HG03575 (cell line): Measurements from ENCODE around the gene PRPSAP2.

Experiments
- ATAC-seq: cut with Tn5 transposase; IDR thresholded peaks from one replicate; pipeline ENCODE4 v1.9.1; 2021; ENCODE audit not compliant: unreplicated experiment, insufficient number of reproducible peaks, low FRiP score; ENCODE audit errors: extremely low read depth

Gene PRPSAP2

GRCh38 chr17:18956581-18956980 is 98.7 kb downstream of the PRPSAP2 start:
- no peak for ATAC-seq

GRCh38 chr17:18957831-18958230 is 99.9 kb downstream of the PRPSAP2 start:
- no peak for ATAC-seq

DNA sequence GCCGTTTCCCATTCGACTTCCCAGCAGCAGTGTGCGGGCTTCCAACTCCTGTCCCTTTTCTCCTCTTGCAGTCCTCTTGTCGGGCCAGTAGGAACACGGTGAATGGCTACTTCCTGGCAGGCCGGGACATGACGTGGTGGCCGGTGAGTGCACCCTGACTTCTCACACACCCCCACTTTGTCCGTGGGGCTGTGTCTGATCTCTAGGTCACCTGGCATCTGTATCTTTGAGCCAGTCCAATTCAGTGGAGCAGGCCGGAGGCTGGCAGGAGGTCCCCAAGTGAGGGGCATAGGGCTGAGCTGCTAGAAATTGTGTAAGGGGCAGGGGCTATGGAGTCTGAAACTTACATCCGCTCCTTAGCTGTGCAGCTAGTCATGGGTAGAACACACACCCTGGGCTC is 100.7 kb downstream of the PRPSAP2 start:
- no peak for ATAC-seq

DNA sequence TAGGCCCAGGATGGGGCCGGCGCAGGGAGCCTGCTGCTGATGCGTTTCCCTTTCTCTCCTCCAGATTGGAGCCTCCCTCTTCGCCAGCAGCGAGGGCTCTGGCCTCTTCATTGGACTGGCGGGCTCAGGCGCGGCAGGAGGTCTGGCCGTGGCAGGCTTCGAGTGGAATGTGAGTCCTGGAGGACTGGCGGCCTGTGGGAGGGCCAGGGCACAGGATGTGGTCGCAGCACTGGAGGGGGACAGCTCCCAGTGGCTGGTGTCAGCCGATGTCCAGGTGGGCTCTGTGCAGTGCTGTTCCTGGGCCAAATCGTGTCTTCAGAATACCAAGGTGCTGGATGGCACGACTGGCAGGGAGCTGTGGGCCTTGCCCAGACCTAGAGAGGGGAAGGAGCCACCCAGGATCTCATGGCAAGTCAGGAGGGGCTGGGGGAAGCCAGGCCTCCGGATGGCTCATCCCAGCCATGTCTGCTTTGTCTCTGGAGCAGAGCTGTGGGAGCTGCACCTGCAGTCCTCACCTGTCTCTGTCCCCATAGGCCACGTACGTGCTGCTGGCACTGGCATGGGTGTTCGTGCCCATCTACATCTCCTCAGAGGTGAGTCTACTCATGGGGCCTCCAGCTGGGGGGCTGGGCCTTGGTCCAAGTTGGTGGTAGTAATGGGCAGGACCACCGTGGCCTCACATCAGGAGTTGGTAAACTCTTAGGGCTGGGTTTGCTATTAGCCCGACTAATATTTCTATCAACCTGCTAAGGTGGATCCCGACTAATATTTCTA is 101.3 kb downstream of the PRPSAP2 start:
- no peak for ATAC-seq

DNA sequence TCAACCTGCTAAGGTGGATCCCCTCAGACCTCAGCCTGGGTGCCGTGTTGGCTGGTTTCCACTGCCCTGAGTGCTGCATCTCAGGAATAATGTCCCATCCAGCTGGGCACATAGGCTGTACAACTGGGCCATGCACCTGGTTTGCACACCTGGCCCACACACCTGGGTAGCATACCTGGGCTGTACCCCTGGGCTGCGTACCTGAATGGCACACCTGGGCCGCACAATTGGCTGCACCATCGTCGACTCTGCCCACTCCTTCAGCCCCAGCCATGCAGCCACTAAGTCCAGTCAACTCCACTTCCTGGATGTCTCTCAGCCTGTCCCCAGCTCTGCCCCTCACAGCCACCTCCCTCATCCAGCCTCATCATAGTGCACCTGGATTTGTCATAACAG is 101.9 kb downstream of the PRPSAP2 start:
- ATAC-seq: no peak

- ATAC-seq: no peak
Measured at GRCh38 chr17:18960241-18960665, 102.3 kb downstream of the PRPSAP2 start.

DNA sequence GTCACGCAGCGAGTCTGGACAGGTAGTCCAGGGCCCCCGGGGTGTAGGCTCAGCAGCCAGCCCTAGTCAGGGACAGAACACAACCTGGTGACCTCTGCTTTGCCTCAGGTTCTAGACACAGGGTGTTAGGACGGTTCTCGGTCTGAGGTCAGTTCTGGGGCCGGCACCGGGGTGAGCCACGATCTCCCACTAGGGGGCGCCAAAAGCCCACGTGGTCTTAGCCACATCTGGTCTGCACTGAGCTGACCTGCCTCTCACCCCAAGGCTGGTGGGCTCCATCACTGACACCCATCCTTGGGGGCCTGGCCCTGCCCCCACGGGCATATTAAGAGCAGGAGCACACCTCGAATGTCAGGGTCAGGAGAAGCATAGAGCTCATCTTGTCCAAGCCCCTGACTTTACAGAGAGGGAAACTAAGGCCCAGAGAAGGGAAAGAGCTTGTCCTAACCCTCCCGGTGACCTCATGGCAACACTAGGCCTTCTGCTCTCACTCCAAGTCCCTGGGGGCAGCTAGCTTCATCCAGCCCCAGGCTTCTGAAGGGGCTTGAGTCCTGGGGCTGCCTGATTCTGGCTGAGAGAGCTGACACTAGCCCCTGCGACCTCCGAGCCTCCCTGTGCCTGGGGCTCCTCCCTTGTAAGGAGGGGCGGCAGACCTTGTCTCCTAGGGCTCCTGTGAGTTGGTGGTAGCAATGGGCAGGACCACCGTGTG is 103.0 kb downstream of the PRPSAP2 start:
- no peak for ATAC-seq

DNA sequence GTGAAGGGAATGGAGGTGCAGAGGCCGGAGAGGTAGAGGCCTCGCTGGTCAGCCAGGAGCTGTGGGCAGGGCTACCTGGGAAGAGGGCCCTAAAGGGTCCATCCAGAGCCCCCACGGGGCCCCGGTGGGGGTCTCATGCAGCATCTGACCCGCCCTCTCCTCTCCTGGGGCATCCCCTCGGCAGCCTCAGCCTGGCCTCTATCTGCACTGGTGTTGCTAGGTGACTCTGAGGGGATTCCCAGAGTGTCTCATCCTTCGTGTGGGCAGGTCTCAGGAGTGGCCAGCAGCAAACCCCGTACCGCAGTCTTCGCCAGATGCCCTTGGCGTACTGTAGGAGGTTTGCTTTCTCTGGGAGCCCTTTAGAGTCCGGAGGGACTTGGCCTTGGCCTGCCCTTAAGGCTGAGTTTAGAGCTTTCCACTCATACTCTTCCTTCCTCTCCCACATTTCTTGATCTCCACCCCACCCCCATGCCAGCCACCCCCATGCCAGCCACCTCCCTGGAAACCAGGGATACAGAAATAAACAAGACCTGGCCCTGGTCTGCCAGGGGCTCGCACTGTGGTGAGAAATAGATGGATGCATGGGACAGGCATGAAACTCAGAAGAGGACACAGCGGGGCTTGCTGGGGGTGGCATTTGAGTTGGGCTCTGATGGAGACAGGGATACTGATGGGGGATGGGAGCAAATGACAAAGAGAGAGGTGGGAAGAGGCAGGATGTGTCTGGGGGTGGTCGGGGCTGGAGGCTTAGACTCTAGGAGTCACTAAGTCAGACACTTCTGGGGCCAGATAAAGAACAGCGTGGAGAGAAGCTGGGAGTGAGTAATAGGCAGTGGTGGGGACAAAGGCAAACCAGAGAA is 103.9 kb downstream of the PRPSAP2 start:
- no peak for ATAC-seq

DNA sequence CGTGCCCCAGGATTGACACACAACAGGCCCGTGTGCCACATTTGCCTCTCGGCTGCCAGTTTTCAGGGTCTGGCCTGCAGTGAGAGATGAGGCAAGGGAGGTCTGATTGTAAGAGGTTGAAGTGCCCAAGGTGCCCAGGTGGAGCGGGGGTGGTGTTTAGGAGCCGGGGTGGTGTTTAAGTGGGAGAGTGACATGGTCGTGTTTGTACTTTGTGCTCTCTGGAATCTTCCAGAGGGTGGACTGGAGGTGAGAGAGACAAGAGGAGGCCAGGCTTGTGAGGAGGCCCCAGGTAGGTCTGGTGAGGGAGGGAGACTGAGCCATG is 104.5 kb downstream of the PRPSAP2 start:
- ATAC-seq: no peak

DNA sequence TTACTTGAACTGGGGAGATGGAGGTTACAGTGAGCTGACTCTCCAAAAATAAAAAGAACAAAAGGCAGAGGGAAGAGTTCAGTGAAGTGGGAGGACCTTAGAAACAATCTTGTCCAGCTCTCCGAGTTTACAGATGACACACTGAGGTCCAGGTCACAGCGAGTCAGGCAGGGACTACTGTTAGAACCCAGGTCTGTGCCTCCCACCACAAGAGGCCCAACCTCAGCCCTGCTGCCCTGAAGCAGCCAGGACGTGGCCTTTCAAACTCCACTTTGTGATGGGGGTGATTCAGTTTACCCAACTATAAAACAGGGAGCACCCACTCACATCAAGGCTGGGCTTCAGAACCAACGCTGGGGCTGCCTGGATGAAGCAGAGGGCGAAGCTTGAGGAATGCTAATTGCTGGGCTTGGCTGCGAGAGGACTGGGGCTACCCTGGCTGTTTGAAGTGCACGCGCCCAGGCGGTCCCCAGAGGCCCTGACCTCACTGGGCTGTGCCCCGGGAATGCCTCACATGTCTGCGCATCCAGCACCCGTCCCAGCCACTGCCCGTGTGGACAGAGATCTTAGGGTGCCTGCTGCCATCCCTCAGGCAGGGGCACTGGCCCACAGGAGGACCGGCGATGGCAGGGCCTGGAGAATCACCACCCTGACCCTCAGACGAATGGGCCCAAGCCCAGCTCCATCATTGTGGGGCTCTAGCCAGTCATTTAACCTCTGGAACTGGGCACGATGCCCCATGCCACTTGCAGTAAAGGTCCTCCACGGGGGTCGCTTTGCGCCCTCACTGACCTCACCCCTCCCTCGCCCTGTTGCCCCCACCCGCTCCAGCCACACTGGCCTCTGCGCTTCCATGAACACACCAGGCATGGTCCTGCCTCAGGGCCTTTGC is 105.4 kb downstream of the PRPSAP2 start:
- ATAC-seq: no peak

DNA sequence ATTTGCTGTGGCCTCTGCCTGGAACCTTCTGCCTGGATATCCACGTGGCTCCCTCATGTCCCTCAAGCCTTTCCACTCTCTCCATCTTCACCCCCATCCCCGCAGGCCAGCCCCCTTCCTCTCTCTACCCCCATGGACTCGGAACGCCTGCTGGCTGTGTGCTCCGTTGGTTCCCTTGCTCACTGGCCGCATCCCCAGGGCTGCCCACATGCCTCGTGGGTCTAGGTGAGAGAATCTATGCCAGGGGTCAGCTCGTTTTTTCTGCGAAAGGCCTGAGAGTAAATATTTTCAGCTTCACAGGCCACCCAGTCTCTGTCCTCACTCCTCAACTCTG is 106.1 kb downstream of the PRPSAP2 start:
- no peak for ATAC-seq

GRCh38 chr17:18964550-18964949 is 106.6 kb downstream of the PRPSAP2 start:
- ATAC-seq: no peak

DNA sequence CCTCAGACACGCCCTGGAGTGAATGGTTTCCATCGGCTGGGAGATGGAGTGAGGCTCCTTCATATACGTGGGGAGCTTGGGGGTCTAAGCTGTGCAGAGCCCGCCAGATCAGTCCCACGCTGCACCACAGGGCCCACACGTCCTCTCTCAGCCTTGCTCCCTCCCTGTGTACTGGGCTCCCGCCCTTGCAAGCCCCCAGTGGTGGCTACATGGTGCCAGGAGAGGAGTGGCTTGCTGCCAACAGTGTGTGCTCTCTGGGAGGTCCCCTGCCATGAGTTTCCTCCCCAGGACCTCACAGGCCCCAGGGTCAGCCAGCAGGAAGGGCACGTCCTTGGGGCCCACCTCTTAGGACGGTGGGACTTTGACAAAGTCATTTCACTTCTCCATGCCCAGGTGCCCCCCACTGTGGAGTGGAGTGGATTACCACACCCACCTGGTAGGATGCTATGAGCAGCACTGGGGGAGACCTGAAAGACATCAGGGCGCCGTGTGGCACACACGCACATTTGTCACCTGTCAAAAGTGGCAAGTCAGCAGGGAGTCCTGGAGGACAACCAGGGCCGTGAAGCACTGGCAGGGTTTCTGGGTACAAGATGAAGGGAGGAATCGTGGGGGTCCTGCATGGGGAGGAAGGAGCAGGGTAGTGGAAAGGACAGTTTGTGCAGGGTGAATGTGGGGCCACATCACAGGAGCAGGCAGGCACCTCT is 107.8 kb downstream of the PRPSAP2 start:
- no peak for ATAC-seq

DNA sequence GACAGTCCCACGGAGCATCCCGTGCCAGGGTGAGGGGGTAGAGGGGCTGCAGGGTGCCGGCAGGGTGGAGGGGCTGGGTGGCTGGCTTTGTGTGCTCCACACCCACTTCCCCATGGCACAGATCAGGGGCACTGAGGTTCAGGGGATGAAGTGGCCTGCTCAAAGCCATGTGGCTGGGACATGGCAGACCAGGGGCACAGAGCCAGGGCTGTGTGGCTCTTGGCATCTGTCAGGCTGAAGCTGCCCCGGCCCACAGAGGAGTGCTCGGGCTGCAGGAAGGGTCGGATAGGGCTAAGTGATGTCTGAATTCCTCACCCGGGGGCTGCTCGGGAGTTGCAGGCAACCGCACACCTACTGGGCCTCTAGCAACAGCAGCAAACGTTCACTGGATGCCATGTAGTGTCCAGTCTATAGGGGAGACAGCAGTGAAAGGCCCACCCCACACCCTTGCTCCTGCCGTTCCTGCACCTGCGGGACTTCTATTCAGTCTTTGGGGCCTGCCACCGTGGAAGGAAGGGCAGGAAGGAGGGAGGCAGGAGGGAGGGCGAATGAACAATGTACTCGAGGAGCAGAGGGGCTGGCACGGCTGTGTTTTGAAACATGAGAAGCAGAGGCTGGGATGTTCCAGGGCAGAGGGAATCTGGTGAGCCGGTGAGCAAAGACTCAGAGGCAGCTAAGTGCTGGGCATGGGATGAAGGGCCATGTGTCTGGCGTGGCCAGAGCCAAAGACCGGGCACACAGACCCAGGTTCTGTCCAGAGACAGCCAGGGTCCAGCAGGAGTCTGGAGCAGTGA is 109.1 kb downstream of the PRPSAP2 start:
- no peak for ATAC-seq

GRCh38 chr17:18967916-18968315 is 110.0 kb downstream of the PRPSAP2 start:
- no peak for ATAC-seq

DNA sequence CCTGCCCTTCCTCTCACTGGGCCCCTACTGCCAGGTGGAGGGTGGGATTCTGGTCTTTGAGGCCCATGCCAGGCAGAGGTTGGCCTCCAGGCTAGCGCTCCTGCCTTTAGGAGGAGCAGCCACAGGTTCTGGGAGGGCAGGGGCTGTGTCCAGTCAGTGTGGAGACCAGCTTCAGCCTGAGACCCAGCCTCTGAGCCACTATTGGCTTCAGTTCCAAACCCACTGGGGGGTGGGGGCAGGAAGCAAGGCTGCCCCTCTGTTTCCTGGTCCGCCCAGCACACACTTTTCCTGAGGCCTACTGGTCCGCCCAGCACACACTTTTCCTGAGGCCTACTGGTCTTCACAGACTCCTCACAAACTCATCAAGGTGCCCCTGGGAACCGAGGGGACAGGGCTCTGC is 110.4 kb downstream of the PRPSAP2 start:
- ATAC-seq: no peak

DNA sequence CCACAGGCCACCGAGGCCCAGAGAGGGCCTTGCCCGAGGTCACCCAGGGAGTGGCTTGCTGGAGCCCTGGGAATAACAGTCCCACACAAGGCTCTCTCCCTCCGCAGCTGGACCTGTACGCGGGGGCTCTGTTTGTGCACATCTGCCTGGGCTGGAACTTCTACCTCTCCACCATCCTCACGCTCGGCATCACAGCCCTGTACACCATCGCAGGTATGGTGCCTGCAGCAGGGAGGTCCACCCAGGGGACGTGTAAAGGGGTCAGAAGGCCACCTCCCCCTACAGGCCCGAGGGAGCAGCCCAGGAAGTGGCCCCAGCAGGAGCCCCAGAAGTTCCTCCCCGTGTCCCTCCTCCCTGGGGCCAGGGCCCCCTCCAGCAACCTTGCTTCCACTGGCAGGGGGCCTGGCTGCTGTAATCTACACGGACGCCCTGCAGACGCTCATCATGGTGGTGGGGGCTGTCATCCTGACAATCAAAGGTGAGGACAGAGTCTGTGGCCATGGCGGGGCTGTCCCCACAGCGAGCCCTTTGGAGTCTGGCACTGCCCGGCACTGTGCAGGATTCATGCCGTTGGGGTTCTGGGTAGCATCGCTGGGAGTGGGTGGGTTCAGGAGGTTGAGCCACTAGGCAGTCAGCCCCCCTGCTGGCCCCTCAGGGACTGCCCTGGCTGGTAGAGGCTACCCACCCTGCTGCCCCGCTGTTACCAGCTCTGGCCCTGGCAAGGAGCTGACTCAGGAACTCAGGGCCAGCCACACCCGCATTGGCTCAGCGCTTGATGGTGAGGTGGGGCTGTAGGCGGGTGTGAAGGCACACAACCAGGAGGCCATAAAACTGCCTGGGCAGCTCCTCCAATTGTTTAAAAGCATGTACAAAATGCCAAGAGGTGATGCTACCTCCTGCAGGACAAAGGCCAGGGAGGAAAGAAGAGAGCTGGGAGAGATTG is 111.3 kb downstream of the PRPSAP2 start:
- ATAC-seq: no peak
